Heart left ventricle (tissue), 13 donors: ENCODE data around the gene FAM53B.

Source experiments
- POLR2A ChIP-seq, 2 donors: fragments of 450-650 bp; IDR thresholded peaks; one replicate each; pipeline ENCODE4 v1.6.1; 2017; ENCODE audit warnings: antibody characterized with exemption in 2 of 2, mild to moderate bottlenecking in 2 of 2, moderate library complexity in 2 of 2
- TF ChIP-seq, protein P1 (sequence below), 12 donors: fragments of 200-600 bp; sonication (generic) in 4 of 12; IDR thresholded peaks; one replicate each; pipeline versions ENCODE4 v1.5.0 to v1.8.0; 2018 to 2022; ENCODE audit warnings: antibody characterized with exemption in 12 of 12, mild to moderate bottlenecking in 5 of 12
- donor health status: ischemic (EF 13 %, LVEDD 7.1; RV severe dilation, severe dysfunction).
- donor health status: DM: no; HTN: yes; CAD: no.
- donor health status: DM: no; HTN: no; CAD: no.
- donor health status: ischemic (EF 25% LVEDD 6.9; RV normal size, moderate dysfunction).
- donor health status: ischemic (EF 25% LVEDD 5.7; RV mildly dilated, moderate dysfunction).
- donor health status: ischemic (EF 35%, LVEDD 5.7; RV mildly dilated, moderate dysfunction).
- donor health status: nonischemic (EF 11% LVEDD 7.7; RV severe dilation, severe dysfunction).
- donor health status: DM: yes; HTN: yes; CAD: no.
- donor health status: PGD.
- donor health status: ischemic (EF 29% LVEDD 5.4; RV normal size, mild dysfunction).
- donor health status: nonischemic (EF 23%, LVEDD 6.1; RV moderate dilation, normal function).

DNA sequence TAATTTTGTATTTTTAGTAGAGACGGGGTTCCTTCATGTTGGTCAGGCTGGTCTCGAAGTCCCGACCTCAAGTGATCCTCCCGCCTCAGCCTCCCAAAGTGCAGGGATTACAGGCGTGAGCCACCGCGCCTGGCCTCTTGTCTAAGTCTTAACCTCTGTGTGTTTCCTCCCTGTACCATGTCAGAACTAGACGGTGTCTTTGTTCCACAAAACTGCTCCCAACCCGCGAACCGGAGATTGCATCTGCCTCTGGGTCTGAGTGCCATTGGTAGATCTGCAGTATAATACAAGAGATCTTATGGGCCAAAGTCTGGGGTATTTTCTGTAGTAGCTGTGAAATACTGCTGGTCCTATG, 48.8 kb upstream of the FAM53B start:
- TF ChIP-seq, protein P1, sequence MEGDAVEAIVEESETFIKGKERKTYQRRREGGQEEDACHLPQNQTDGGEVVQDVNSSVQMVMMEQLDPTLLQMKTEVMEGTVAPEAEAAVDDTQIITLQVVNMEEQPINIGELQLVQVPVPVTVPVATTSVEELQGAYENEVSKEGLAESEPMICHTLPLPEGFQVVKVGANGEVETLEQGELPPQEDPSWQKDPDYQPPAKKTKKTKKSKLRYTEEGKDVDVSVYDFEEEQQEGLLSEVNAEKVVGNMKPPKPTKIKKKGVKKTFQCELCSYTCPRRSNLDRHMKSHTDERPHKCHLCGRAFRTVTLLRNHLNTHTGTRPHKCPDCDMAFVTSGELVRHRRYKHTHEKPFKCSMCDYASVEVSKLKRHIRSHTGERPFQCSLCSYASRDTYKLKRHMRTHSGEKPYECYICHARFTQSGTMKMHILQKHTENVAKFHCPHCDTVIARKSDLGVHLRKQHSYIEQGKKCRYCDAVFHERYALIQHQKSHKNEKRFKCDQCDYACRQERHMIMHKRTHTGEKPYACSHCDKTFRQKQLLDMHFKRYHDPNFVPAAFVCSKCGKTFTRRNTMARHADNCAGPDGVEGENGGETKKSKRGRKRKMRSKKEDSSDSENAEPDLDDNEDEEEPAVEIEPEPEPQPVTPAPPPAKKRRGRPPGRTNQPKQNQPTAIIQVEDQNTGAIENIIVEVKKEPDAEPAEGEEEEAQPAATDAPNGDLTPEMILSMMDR (IDR thresholded peaks at IDR 0.05), result no peak
- TF ChIP-seq POLR2A (IDR thresholded peaks at IDR 0.05), result no peak
